A549 (cell line): ENCODE measurements around the gene KRT5. TPM values are rescaled to one million over a fixed set of nuclear protein-coding genes. Genes with fewer than 3 reads are reported as not detected.

Source experiments
- ATAC-seq, 2 experiments: fragments of 200-7000 bp in 1 of 2; fragments of >200 bp in 1 of 2; cut with Nextera tagmentation in 1 of 2; cut with Tn5 transposase in 1 of 2; 3 replicates each; pipeline versions ENCODE4 v1.8.0 to v1.9.1; 2018 to 2020; ENCODE audit warnings: mild to moderate bottlenecking in 1 of 2, moderate library complexity in 1 of 2
- CTCF ChIA-PET: fragments of 300-600 bp; sonication (Branson Sonifier 250); formaldehyde crosslinking; extraction: SDS; loops from one replicate; lab custom pipeline; 2021; ENCODE audit warnings: antibody characterized with exemption, inconsistent platforms; lab: Yijun Ruan, JAX
- POLR2A ChIA-PET: fragments of 350-600 bp; formaldehyde crosslinking; extraction: SDS; loops from one replicate; lab custom pipeline; 2021; ENCODE audit warnings: antibody characterized with exemption, inconsistent platforms; lab: Yijun Ruan, JAX
- DNase-seq, 2 experiments: peaks; one replicate each; pipeline versions ENCODE4 v3.0.0 to v3.0.0-alpha.2; 2011 to 2016; ENCODE audit warnings: low read depth in 1 of 2, low spot score in 1 of 2
- FAIRE-seq: peaks from 2 replicates; lab custom pipeline; 2011; peaks lifted over from hg19 to GRCh38; lab: Jason Lieb, UNC
- H3K27ac ChIP-seq, 2 experiments: fragments of >200 bp; sonication (Bioruptor Twin); formaldehyde crosslinking; 3 replicates each; pipeline ENCODE4 v1.5.1; 2016 to 2017
- H3K4me1 ChIP-seq: fragments of >200 bp; sonication (Bioruptor Twin); formaldehyde crosslinking; 3 replicates; pipeline ENCODE4 v1.6.1; 2016
- H3K4me2 ChIP-seq: fragments of >200 bp; sonication (Bioruptor Twin); formaldehyde crosslinking; 3 replicates; pipeline ENCODE4 v1.6.1; 2016
- H3K4me3 ChIP-seq: fragments of >200 bp; sonication (Bioruptor Twin); formaldehyde crosslinking; 3 replicates; pipeline ENCODE4 v1.5.1; 2016
- H3K9me3 ChIP-seq: fragments of >200 bp; sonication (Bioruptor Twin); formaldehyde crosslinking; 3 replicates; pipeline ENCODE4 v1.6.1; 2016
- ATOH8 ChIP-seq: fragments of 250-450 bp; sonication (Bioruptor Pico); IDR thresholded peaks from 2 replicates; pipeline ENCODE4 v1.5.0; 2020; ENCODE audit warnings: low read depth, mild to moderate bottlenecking, moderate library complexity
- BCL3 ChIP-seq: fragments of >200 bp; sonication (Bioruptor Twin); formaldehyde crosslinking; IDR thresholded peaks from 3 replicates; pipeline ENCODE4 v1.6.1; 2016
- BHLHE40 ChIP-seq: IDR thresholded peaks from 2 replicates; pipeline ENCODE4 v1.6.1; 2012; ENCODE audit warnings: low read depth, low read length, inconsistent platforms
- CBX8 ChIP-seq: fragments of 200-600 bp; sonication (generic); IDR thresholded peaks from 2 replicates; pipeline ENCODE4 v1.6.1; 2016
- EHF ChIP-seq: fragments of 250-450 bp; sonication (Bioruptor Pico); IDR thresholded peaks from 2 replicates; pipeline ENCODE4 v1.5.0; 2020; ENCODE audit warnings: mild to moderate bottlenecking
- EHMT2 ChIP-seq: fragments of 200-600 bp; sonication (generic); IDR thresholded peaks from 2 replicates; pipeline ENCODE4 v1.6.1; 2016; ENCODE audit warnings: antibody characterized with exemption, low read depth, mild to moderate bottlenecking, moderate library complexity
- EP300 ChIP-seq, 2 experiments: fragments of >200 bp; sonication (Bioruptor Twin); formaldehyde crosslinking; IDR thresholded peaks; 2 replicates in 1 of 2; 3 replicates in 1 of 2; pipeline ENCODE4 v1.6.1; 2016 to 2017
- FOXS1 ChIP-seq: fragments of 250-450 bp; sonication (Bioruptor Pico); IDR thresholded peaks from 2 replicates; pipeline ENCODE4 v1.5.0; 2020; ENCODE audit warnings: mild to moderate bottlenecking, moderate library complexity
- GATA3 ChIP-seq: IDR thresholded peaks from 2 replicates; pipeline ENCODE4 v1.6.1; 2012; ENCODE audit warnings: borderline replicate concordance
- HEYL ChIP-seq: fragments of 250-450 bp; sonication (Bioruptor Pico); IDR thresholded peaks from 2 replicates; pipeline ENCODE4 v1.8.0; 2021; ENCODE audit warnings: mild to moderate bottlenecking, moderate library complexity
- JUNB ChIP-seq: fragments of >200 bp; sonication (Bioruptor Twin); formaldehyde crosslinking; IDR thresholded peaks from 2 replicates; pipeline ENCODE4 v1.6.1; 2016
- KDM1A ChIP-seq: fragments of 200-600 bp; sonication (generic); IDR thresholded peaks from 2 replicates; pipeline ENCODE4 v1.6.1; 2016; ENCODE audit warnings: low read depth, mild to moderate bottlenecking
- MAX ChIP-seq: IDR thresholded peaks from 2 replicates; pipeline ENCODE4 v1.6.1; 2012
- NFE2L2 ChIP-seq: fragments of 150-350 bp; conservative IDR thresholded peaks from 2 replicates; pipeline ENCODE4 v1.6.1; 2014; ENCODE audit warnings: low read length
- PBX3 ChIP-seq: IDR thresholded peaks from 2 replicates; pipeline ENCODE4 v1.6.1; 2012
- POLR2AphosphoS2 ChIP-seq: conservative IDR thresholded peaks from 2 replicates; pipeline ENCODE4 v1.6.1; 2012; ENCODE audit warnings: low read length, improper control_type of control experiment, inconsistent platforms
- RAD21 ChIP-seq, 2 experiments: fragments of >200 bp in 1 of 2; sonication (Bioruptor Twin) in 1 of 2; formaldehyde crosslinking in 1 of 2; IDR thresholded peaks in 1 of 2; conservative IDR thresholded peaks in 1 of 2; 2 replicates in 1 of 2; 3 replicates in 1 of 2; pipeline ENCODE4 v1.6.1; 2012 to 2018; ENCODE audit warnings: inconsistent platforms in 1 of 2
- RCOR1 ChIP-seq: fragments of 150-350 bp; IDR thresholded peaks from 2 replicates; pipeline ENCODE4 v1.6.1; 2014; ENCODE audit warnings: antibody characterized with exemption, low read length, low read depth
- RFX5 ChIP-seq: fragments of 450-650 bp; IDR thresholded peaks from 2 replicates; pipeline ENCODE4 v1.7.1; 2014; ENCODE audit warnings: antibody characterized with exemption, mild to moderate bottlenecking, moderate library complexity
- RNF2 ChIP-seq: fragments of 200-600 bp; sonication (generic); IDR thresholded peaks from 2 replicates; pipeline ENCODE4 v1.6.1; 2016; ENCODE audit warnings: low read depth, mild to moderate bottlenecking, antibody characterized with exemption, moderate library complexity, borderline replicate concordance
- SREBF2 ChIP-seq: fragments of 450-650 bp; IDR thresholded peaks from 2 replicates; pipeline ENCODE4 v1.6.1; 2014; ENCODE audit warnings: mild to moderate bottlenecking, moderate library complexity
- TFCP2L1 ChIP-seq: fragments of 250-450 bp; sonication (Bioruptor Pico); IDR thresholded peaks from 2 replicates; pipeline ENCODE4 v1.5.0; 2021; ENCODE audit warnings: mild to moderate bottlenecking
- TP53 ChIP-seq: fragments of 250-450 bp; sonication (Bioruptor Pico); IDR thresholded peaks from 2 replicates; pipeline ENCODE4 v1.5.0; 2021; ENCODE audit warnings: mild to moderate bottlenecking, moderate library complexity
- WGBS: methylation state at CpG from one replicate; pipeline ENCODE4 v1.1.6; 2017; ENCODE audit errors: missing lambda C conversion rate; 5-methylcytosine and 5-hydroxymethylcytosine counted together
- polyA plus RNA-seq, 4 experiments: library from polyadenylated mRNA; depleted of rRNA in 3 of 4; stranded (reverse); fragments of >200 nt; fragmentation: RNase III in 1 of 4; extraction: RNeasy Plus Mini Kit Qiagen cat#74134 plus additional on column Dnase treatment in 1 of 4; gene quantifications; 2 replicates in 3 of 4; 3 replicates in 1 of 4; pipeline ENCODE4 v1.2.3, GENCODE V29; 2011 to 2017

KRT5 gene
- polyA plus RNA-seq, 2 of the 4 experiments (the other 2 are of a cell fraction), result 0.06 to 0.25 TPM

GRCh38 chr12:52533686-52534470 is 13.7 kb upstream of the KRT5 start:
- no peaks in the 10 kb centered on the region for H3K9me3 ChIP-seq
- DNase-seq, result no peak
- no peak overlapping the region for H3K4me3 ChIP-seq
- H3K4me2 ChIP-seq, result no peak overlapping the region
- CTCF ChIA-PET, result interaction anchor here (0.6 to 5.8 kb wide), 22 partner anchors 10 to 377 kb away, joined by 3 to 31 read pairs (median 4); no protein-coding TSS in a partner anchor
- H3K27ac ChIP-seq, result no peak overlapping the region; a peak in 1 of 6 replicates
- no peak for ATAC-seq
- no peak for TF ChIP-seq SREBF2
- no peak for TF ChIP-seq RAD21 (conservative IDR thresholded peaks at IDR 0.05 in 1 of 2, IDR thresholded peaks at IDR 0.05 in 1 of 2)
- TF ChIP-seq RNF2, result no peak
- TF ChIP-seq TP53 (CRISPR knock-in tag), result no peak
- TF ChIP-seq BHLHE40, result no peak
- TF ChIP-seq GATA3, result no peak
- TF ChIP-seq HEYL (CRISPR knock-in tag), result no peak
- no peak for TF ChIP-seq TFCP2L1 (CRISPR knock-in tag)
- no peak for TF ChIP-seq BCL3
- TF ChIP-seq CBX8, result no peak
- TF ChIP-seq RFX5, result no peak
- TF ChIP-seq EP300 (IDR thresholded peaks at IDR 0.05), result no peak
- TF ChIP-seq KDM1A, result no peak
- POLR2A ChIA-PET, result no interaction called here
- FAIRE-seq, result no peak
- 81% methylated on average over 10 of the region's 10 CpGs for WGBS
- peaks cover 8% of the 10 kb centered on the region for H3K4me1 ChIP-seq

- WGBS, result 50% methylated on average over 4 of the region's 4 CpGs
Measured at GRCh38 chr12:52532636-52533035, 12.4 kb upstream of the KRT5 start.

More at GRCh38 chr12:52532636-52533035, 12.4 kb upstream of the KRT5 start:
- FAIRE-seq, result no peak
- CTCF ChIA-PET, result interaction anchor here (0.6 to 5.8 kb wide), 7 partner anchors 10 to 347 kb away, joined by 3 to 31 read pairs (median 4); no protein-coding TSS in a partner anchor
- ATAC-seq, result no peak
- H3K4me3 ChIP-seq, result no peak overlapping the region
- POLR2A ChIA-PET, result no interaction called here
- H3K4me1 ChIP-seq, result no peaks in the 10 kb centered on the region
- no peak overlapping the region for H3K27ac ChIP-seq
- no peaks in the 10 kb centered on the region for H3K9me3 ChIP-seq
- DNase-seq, result no peak
- no peak for TF ChIP-seq KDM1A
- TF ChIP-seq RCOR1, result no peak
- no peak for TF ChIP-seq FOXS1 (CRISPR knock-in tag)
- TF ChIP-seq PBX3, result no peak
- TF ChIP-seq EHF (CRISPR knock-in tag), result no peak
- no peak for TF ChIP-seq EHMT2
- no peak for TF ChIP-seq TP53 (CRISPR knock-in tag)
- no peak for TF ChIP-seq NFE2L2
- TF ChIP-seq POLR2AphosphoS2, result no peak
- TF ChIP-seq MAX, result no peak
- no peak for TF ChIP-seq JUNB
- no peak for TF ChIP-seq ATOH8 (CRISPR knock-in tag)
- no peak overlapping the region for H3K4me2 ChIP-seq
